H1 (cell line): ENCODE results near the gene C1GALT1C1. TPM values are rescaled to one million over a fixed set of nuclear protein-coding genes. Genes with fewer than 3 reads are reported as not detected.
"Not testable (repeated sequence)": the region's sequence is repeated elsewhere in the genome, so short reads cannot be mapped to it uniquely, and the experiment has no call there.

Source experiments
- CTCF ChIA-PET: fragments of 300-600 bp; sonication (Branson Sonifier 250); formaldehyde crosslinking; loops from one replicate; lab custom pipeline; 2021; ENCODE audit not compliant: partially characterized antibody; lab: Charles Lee
- POLR2A ChIA-PET: fragments of 300-600 bp; sonication (Branson Sonifier 250); formaldehyde crosslinking; loops from one replicate; lab custom pipeline; 2021; ENCODE audit warnings: inconsistent platforms; ENCODE audit not compliant: partially characterized antibody; lab: Charles Lee
- DNase-seq, 2 experiments: peaks; one replicate each; pipeline versions ENCODE4 v3.0.0 to v3.0.0-alpha.2; 2010 to 2022; ENCODE audit warnings: low spot score in 2 of 2, low read depth in 1 of 2, mixed read lengths in 1 of 2
- FAIRE-seq: peaks from 2 replicates; lab custom pipeline; 2011; peaks lifted over from hg19 to GRCh38; lab: Jason Lieb, UNC
- H2AFZ ChIP-seq: 2 replicates; pipeline ENCODE4 v1.8.1; 2012; ENCODE audit warnings: low read length, inconsistent platforms
- H2AK5ac ChIP-seq: 2 replicates; pipeline ENCODE4 v1.6.1; 2013; ENCODE audit warnings: low read depth, low read length
- H2BK120ac ChIP-seq: replicated peaks from 2 replicates; pipeline ENCODE3; 2013; ENCODE audit warnings: low read depth, low read length, inconsistent platforms
- H2BK12ac ChIP-seq: 2 replicates; pipeline ENCODE4 v1.6.1; 2013; ENCODE audit warnings: low read depth, low read length
- H2BK15ac ChIP-seq: 2 replicates; pipeline ENCODE4 v1.6.1; 2013; ENCODE audit warnings: low read length
- H2BK20ac ChIP-seq: 2 replicates; pipeline ENCODE4 v1.6.1; 2013; ENCODE audit warnings: low read length
- H2BK5ac ChIP-seq: 2 replicates; pipeline ENCODE4 v1.6.1; 2013; ENCODE audit warnings: low read depth, low read length
- H3K14ac ChIP-seq: 2 replicates; pipeline ENCODE4 v1.6.1; 2013; ENCODE audit warnings: inconsistent platforms; ENCODE audit not compliant: insufficient read length
- H3K18ac ChIP-seq: 2 replicates; pipeline ENCODE4 v1.6.1; 2013; ENCODE audit warnings: low read length; ENCODE audit errors: extremely low read depth
- H3K23ac ChIP-seq: 2 replicates; pipeline ENCODE4 v1.6.1; 2013; ENCODE audit warnings: inconsistent platforms; ENCODE audit not compliant: insufficient read length
- H3K23me2 ChIP-seq: 2 replicates; pipeline ENCODE4 v1.6.1; 2013; ENCODE audit warnings: low read depth, low read length
- H3K27ac ChIP-seq: 2 replicates; pipeline ENCODE4 v1.6.1; 2011; ENCODE audit warnings: low read depth, low read length, inconsistent platforms
- H3K27me3 ChIP-seq, 4 experiments: replicated peaks in 1 of 4; 1 replicate in 1 of 4; 2 replicates in 3 of 4; pipeline versions ENCODE4 v1.6.1 to v1.8.1; 2011 to 2013; ENCODE audit warnings: low read length in 3 of 4, mild to moderate bottlenecking in 3 of 4, inconsistent platforms in 2 of 4, mixed read lengths in 2 of 4, moderate library complexity in 1 of 4; ENCODE audit not compliant: control insufficient read depth in 3 of 4, insufficient read depth in 3 of 4; ENCODE audit errors: extremely low read depth in 1 of 4
- H3K36me3 ChIP-seq, 4 experiments: 2 replicates each; pipeline versions ENCODE4 v1.6.1 to v1.8.1; 2011 to 2013; ENCODE audit warnings: mild to moderate bottlenecking in 4 of 4, low read length in 3 of 4, moderate library complexity in 2 of 4, control low read depth in 1 of 4, inconsistent platforms in 1 of 4; ENCODE audit not compliant: insufficient read depth in 4 of 4, control insufficient read depth in 2 of 4
- H3K4ac ChIP-seq: replicated peaks from 2 replicates; pipeline ENCODE3; 2013; ENCODE audit warnings: low read length, low read depth, mixed read lengths, inconsistent platforms; ENCODE audit not compliant: insufficient read length
- H3K4me1 ChIP-seq, 4 experiments: replicated peaks in 1 of 4; 1 replicate in 1 of 4; 2 replicates in 3 of 4; pipeline versions ENCODE4 v1.6.1 to v1.8.1; 2011 to 2013; ENCODE audit warnings: low read length in 3 of 4, inconsistent platforms in 2 of 4, mixed read lengths in 1 of 4; ENCODE audit not compliant: insufficient read depth in 4 of 4, control insufficient read depth in 3 of 4
- H3K4me2 ChIP-seq, 2 experiments: 2 replicates each; pipeline versions ENCODE4 v1.6.1 to v1.8.1; 2011 to 2013; ENCODE audit warnings: low read depth in 2 of 2, low read length in 2 of 2, control low read depth in 1 of 2, inconsistent platforms in 1 of 2, mild to moderate bottlenecking in 1 of 2; ENCODE audit not compliant: insufficient read depth in 1 of 2
- H3K4me3 ChIP-seq, 4 experiments: fragments of 200-600, 300-600 bp in 1 of 4; sonication (generic), shearing (Covaris generic), sonication (Bioruptor Twin) in 1 of 4; 2 replicates each; pipeline versions ENCODE4 v1.5.1 to v1.8.1; 2011 to 2016; ENCODE audit warnings: low read length in 4 of 4, low read depth in 3 of 4, control low read depth in 2 of 4, inconsistent platforms in 2 of 4, mild to moderate bottlenecking in 2 of 4, mixed read lengths in 1 of 4, moderate library complexity in 1 of 4; ENCODE audit not compliant: insufficient read depth in 2 of 4; ENCODE audit errors: extremely low read depth in 1 of 4
- H3K56ac ChIP-seq: replicated peaks from 2 replicates; pipeline ENCODE3; 2013; ENCODE audit warnings: low read depth, mild to moderate bottlenecking, mixed read lengths, low read length, inconsistent platforms; ENCODE audit not compliant: insufficient read length
- H3K79me1 ChIP-seq: 2 replicates; pipeline ENCODE4 v1.6.1; 2013; ENCODE audit warnings: low read depth, low read length, control low read depth
- H3K79me2 ChIP-seq, 2 experiments: 2 replicates each; pipeline versions ENCODE4 v1.6.1 to v1.8.1; 2012 to 2013; ENCODE audit warnings: low read length in 2 of 2, mild to moderate bottlenecking in 2 of 2, inconsistent platforms in 1 of 2; ENCODE audit not compliant: insufficient read depth in 2 of 2, control insufficient read depth in 1 of 2
- H3K9ac ChIP-seq, 4 experiments: replicated peaks in 1 of 4; 1 replicate in 1 of 4; 2 replicates in 3 of 4; pipeline versions ENCODE4 v1.6.1 to v1.8.1; 2011 to 2013; ENCODE audit warnings: low read depth in 3 of 4, low read length in 3 of 4, control low read depth in 2 of 4, mild to moderate bottlenecking in 2 of 4, moderate library complexity in 2 of 4, inconsistent platforms in 1 of 4; ENCODE audit errors: extremely low read depth in 1 of 4
- H3K9me3 ChIP-seq, 2 experiments: 2 replicates each; pipeline versions ENCODE4 v1.6.1 to v1.8.1; 2012 to 2013; ENCODE audit warnings: mild to moderate bottlenecking in 2 of 2, moderate library complexity in 2 of 2, control low read depth in 1 of 2, inconsistent platforms in 1 of 2, low read depth in 1 of 2, low read length in 1 of 2, mixed read lengths in 1 of 2; ENCODE audit not compliant: insufficient read depth in 2 of 2
- H4K20me1 ChIP-seq, 2 experiments: replicated peaks in 1 of 2; 2 replicates each; pipeline versions ENCODE3 to v1.8.1; 2011 to 2013; ENCODE audit warnings: inconsistent platforms in 2 of 2, low read length in 2 of 2, mild to moderate bottlenecking in 1 of 2; ENCODE audit not compliant: insufficient read depth in 2 of 2, control insufficient read depth in 1 of 2
- H4K5ac ChIP-seq: 2 replicates; pipeline ENCODE4 v1.6.1; 2013; ENCODE audit warnings: low read length, low read depth, mixed read lengths, inconsistent platforms; ENCODE audit not compliant: insufficient read length
- H4K8ac ChIP-seq: 2 replicates; pipeline ENCODE4 v1.8.0; 2013; ENCODE audit warnings: mild to moderate bottlenecking, moderate library complexity, low read length, inconsistent platforms; ENCODE audit not compliant: insufficient read depth; ENCODE audit errors: extremely low read depth
- H4K91ac ChIP-seq: replicated peaks from 2 replicates; pipeline ENCODE3; 2013; ENCODE audit warnings: low read length, mixed read lengths, inconsistent platforms; ENCODE audit not compliant: insufficient read length
- whole genome bisulfite sequencing, 2 experiments: shearing (Covaris generic) in 1 of 2; methylation state at CpG; one replicate each; pipeline versions ENCODE4 v1.1.6 to v1.1.7; 2013 to 2015; ENCODE audit warnings: low lambda C conversion rate in 2 of 2, mixed read lengths in 2 of 2, inconsistent platforms in 1 of 2, low coverage in 1 of 2, missing lambda C conversion rate in 1 of 2; ENCODE audit not compliant: insufficient replicate concordance in 2 of 2, insufficient coverage in 1 of 2, insufficient read length in 1 of 2; ENCODE audit errors: extremely low coverage in 1 of 2, missing lambda C conversion rate in 1 of 2; 5-methylcytosine and 5-hydroxymethylcytosine counted together
- polyA plus RNA-seq, 7 experiments: library from polyadenylated mRNA; depleted of rRNA in 3 of 7; stranded (reverse) in 5 of 7; unstranded in 2 of 7; fragments of >200 nt in 5 of 7; fragments of 200-250 nt in 2 of 7; gene quantifications; 1 replicate in 5 of 7; 2 replicates in 1 of 7; 4 replicates in 1 of 7; pipeline versions ENCODE4 v1.2.1 to v1.2.3, GENCODE V29; 2011 to 2013; ENCODE audit warnings: missing spikeins in 2 of 7, mixed read lengths in 2 of 7
- total RNA-seq: library from RNA; stranded (reverse); fragmentation: NEBNext Ultra II Directional; extraction: Animal tissue kit (Norgen Biotek cat#: 25700); gene quantifications from 2 replicates; pipeline ENCODE4 v1.2.1, GENCODE V29; 2021

C1GALT1C1 gene
- total and polyA plus RNA-seq, 2 of the 8 experiments (the other 6 are each of a cell fraction or from before 2014, with no cell fraction given) = 12.5 to 13.9 TPM

DNA sequence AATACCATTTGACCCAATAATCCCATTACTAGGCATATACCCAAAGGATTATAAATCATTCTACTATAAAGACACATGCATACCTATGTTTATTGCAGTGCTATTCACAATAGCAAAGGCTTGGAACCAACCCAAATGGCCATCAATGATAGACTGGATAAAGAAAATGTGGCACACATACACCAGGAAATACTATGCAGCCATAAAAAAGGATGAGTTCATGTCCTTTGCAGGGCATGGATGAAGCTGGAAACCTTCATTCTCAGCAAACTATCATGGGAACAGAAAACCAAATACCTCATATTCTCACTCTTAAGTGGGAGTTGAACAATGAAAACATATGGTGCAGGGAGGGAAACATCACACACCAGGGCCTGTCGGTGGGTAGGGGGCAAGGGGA is 22.4 kb upstream of the C1GALT1C1 start:
- H3K56ac ChIP-seq, H2BK5ac ChIP-seq, H2BK15ac ChIP-seq, H3K36me3 ChIP-seq, H4K20me1 ChIP-seq, H4K5ac ChIP-seq, POLR2A ChIA-PET, H2BK120ac ChIP-seq, H3K23me2 ChIP-seq, H3K9ac ChIP-seq, CTCF ChIA-PET, H3K79me1 ChIP-seq, DNase-seq, H3K14ac ChIP-seq, H4K91ac ChIP-seq, H3K4me3 ChIP-seq, H2AK5ac ChIP-seq, H3K4ac ChIP-seq, H4K8ac ChIP-seq, H3K9me3 ChIP-seq, H3K4me1 ChIP-seq, H3K4me2 ChIP-seq, H3K27ac ChIP-seq, H3K18ac ChIP-seq, H2BK12ac ChIP-seq, H2BK20ac ChIP-seq, H3K23ac ChIP-seq, H2AFZ ChIP-seq, H3K27me3 ChIP-seq, H3K79me2 ChIP-seq, FAIRE-seq: not testable (repeated sequence)
- no CpG with 5 or more reads among the region's 1 CpG for WGBS, 2 experiments
